Measurements from ENCODE around the gene SPRY4. TPM values are rescaled to one million over a fixed set of nuclear protein-coding genes. Genes with fewer than 3 reads are reported as not detected.

The SPRY4 gene
- total and polyA plus RNA-seq, 4 donors = 16.7 to 33.9 (median 23.2) TPM

DNA sequence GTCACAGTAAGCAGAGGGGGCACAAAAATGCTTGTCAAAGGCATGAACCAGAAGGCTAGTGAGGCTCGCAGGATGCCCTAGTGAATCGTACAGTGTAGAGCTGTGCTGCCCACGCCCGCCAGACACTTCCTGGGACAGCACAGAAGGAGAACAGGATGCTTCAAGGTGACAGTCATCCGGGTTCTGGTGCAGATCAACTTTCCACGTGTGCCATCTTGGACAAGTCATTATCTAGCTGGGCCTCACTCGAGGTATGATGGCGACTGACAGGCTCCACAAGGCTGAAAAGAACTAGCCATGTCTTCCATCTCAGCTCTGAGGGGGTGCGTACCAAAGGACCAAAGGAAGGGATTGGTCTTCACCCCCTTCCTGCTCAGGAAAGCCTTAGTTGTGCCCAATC, 14.0 kb downstream of the SPRY4 start:
- H3K4me3 ChIP-seq = no peak overlapping the region
- WGBS, 2 donors = 86 to 88% methylated on average over 9 of the region's 9 CpGs
- H3K4me1 ChIP-seq (ENCODE audit: control insufficient read depth in 5 of 5, insufficient read depth in 5 of 5, low read length in 5 of 5) = peaks cover 8 to 24% (median 14%) of the 10 kb centered on the region in 5 donors
- H3K9me3 ChIP-seq (ENCODE audit: control insufficient read depth in 4 of 4, insufficient read depth in 3 of 4, low read length in 3 of 4) = no peaks in the 10 kb centered on the region
- TF ChIP-seq, protein P1, sequence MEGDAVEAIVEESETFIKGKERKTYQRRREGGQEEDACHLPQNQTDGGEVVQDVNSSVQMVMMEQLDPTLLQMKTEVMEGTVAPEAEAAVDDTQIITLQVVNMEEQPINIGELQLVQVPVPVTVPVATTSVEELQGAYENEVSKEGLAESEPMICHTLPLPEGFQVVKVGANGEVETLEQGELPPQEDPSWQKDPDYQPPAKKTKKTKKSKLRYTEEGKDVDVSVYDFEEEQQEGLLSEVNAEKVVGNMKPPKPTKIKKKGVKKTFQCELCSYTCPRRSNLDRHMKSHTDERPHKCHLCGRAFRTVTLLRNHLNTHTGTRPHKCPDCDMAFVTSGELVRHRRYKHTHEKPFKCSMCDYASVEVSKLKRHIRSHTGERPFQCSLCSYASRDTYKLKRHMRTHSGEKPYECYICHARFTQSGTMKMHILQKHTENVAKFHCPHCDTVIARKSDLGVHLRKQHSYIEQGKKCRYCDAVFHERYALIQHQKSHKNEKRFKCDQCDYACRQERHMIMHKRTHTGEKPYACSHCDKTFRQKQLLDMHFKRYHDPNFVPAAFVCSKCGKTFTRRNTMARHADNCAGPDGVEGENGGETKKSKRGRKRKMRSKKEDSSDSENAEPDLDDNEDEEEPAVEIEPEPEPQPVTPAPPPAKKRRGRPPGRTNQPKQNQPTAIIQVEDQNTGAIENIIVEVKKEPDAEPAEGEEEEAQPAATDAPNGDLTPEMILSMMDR (IDR thresholded peaks at IDR 0.05; ENCODE audit: control extremely low read depth, extremely low read depth) = no peak
- H3K27ac ChIP-seq (ENCODE audit: low read depth in 1 of 2, low read length in 1 of 2) = peak overlapping the region in 1 of 2 donors; percentile 4
- H3K36me3 ChIP-seq (ENCODE audit: control insufficient read depth in 4 of 4, insufficient read depth in 4 of 4, low read length in 4 of 4) = peaks cover 0 to 34% (median 24%) of the 10 kb centered on the region in 4 donors
- H3K9ac ChIP-seq (ENCODE audit: insufficient read depth in 1 of 2, low read length in 2 of 2) = no peak overlapping the region
- DNase-seq (no peak), ATAC-seq (ENCODE audit: insufficient read depth, low FRiP score) (no peak)
- no peaks in the 10 kb centered on the region for H3K27me3 ChIP-seq (ENCODE audit: control insufficient read depth in 3 of 3, insufficient read depth in 3 of 3, low read length in 2 of 3)

DNA sequence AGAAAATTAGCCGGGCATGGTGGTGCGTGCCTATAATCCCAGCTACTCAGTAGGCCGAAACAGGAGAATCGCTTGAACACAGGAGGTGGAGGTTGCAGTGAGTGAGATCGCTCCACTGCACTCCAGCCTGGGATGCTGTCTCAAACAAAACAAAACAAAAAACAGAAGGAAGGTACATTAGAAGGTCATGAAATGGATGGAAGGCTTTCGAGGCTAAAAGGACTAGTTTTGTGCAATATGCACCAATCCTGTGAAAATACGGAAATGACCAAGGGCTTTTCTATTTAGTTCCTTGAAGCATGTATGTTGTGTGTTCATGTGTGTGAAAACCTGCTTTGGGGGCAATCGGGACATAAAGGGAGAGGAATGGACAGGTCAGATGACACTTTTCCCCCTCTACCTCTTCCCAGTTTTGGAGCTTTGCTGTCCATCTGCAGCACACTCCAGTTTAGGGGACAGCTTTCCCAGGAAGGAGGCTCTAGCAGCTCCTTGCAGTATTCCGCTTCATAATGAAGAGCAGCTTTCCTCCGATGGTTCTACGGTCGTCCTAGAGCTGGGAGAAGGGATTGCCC, 15.0 kb downstream of the SPRY4 start:
- 79 to 82% methylated on average over 12 of the region's 12 CpGs for WGBS, 2 donors
- Histone ChIP-seq H3K9ac (ENCODE audit: insufficient read depth in 1 of 2, low read length in 2 of 2) (no peak overlapping the region), H3K4me1 (ENCODE audit: control insufficient read depth in 5 of 5, insufficient read depth in 5 of 5, low read length in 5 of 5) (peaks cover 2 to 21% (median 14%) of the 10 kb centered on the region in 5 donors), H3K4me3 (no peak overlapping the region), H3K27ac (ENCODE audit: low read depth in 1 of 2, low read length in 1 of 2) (no peak overlapping the region), H3K9me3 (ENCODE audit: control insufficient read depth in 4 of 4, insufficient read depth in 3 of 4, low read length in 3 of 4) (no peaks in the 10 kb centered on the region), H3K27me3 (ENCODE audit: control insufficient read depth in 3 of 3, insufficient read depth in 3 of 3, low read length in 2 of 3) (no peaks in the 10 kb centered on the region), H3K36me3 (ENCODE audit: control insufficient read depth in 4 of 4, insufficient read depth in 4 of 4, low read length in 4 of 4) (peaks cover 0 to 33% (median 24%) of the 10 kb centered on the region in 4 donors)
- DNase-seq (no peak), ATAC-seq (ENCODE audit: insufficient read depth, low FRiP score) (no peak)
- TF ChIP-seq, protein P1 (IDR thresholded peaks at IDR 0.05; ENCODE audit: control extremely low read depth, extremely low read depth) = no peak

DNA sequence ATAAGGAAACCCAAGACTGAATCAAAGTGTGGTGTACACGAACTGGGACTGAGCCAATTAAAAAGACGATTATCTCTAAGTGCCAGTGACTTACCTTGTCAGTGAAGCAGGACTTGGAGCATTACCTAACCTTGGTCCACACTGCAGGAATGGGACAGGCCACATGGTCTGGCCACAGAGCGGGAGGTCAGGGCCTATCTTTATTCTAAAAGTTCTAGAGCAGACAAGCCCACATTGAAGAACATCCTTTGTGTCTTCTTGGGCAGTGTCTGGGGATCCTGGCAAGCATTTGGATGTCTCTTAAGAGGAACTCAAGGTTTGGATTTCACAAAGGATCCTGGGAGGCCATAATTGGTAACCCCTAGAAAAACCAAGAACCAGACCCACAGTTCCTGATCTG, 16.5 kb downstream of the SPRY4 start:
- H3K4me3 ChIP-seq = no peak overlapping the region
- WGBS, 2 donors = 85 to 99% methylated on average over 3 of the region's 3 CpGs
- no peaks in the 10 kb centered on the region for H3K9me3 ChIP-seq (ENCODE audit: control insufficient read depth in 4 of 4, insufficient read depth in 3 of 4, low read length in 3 of 4)
- DNase-seq = no peak
- no peak overlapping the region for H3K27ac ChIP-seq (ENCODE audit: low read depth in 1 of 2, low read length in 1 of 2)
- no peak overlapping the region for H3K9ac ChIP-seq (ENCODE audit: insufficient read depth in 1 of 2, low read length in 2 of 2)
- TF ChIP-seq, protein P1 (IDR thresholded peaks at IDR 0.05; ENCODE audit: control extremely low read depth, extremely low read depth) = no peak
- peaks cover 0 to 22% (median 17%) of the 10 kb centered on the region in 4 donors for H3K36me3 ChIP-seq (ENCODE audit: control insufficient read depth in 4 of 4, insufficient read depth in 4 of 4, low read length in 4 of 4)
- peaks cover 0 to 19% (median 10%) of the 10 kb centered on the region in 5 donors for H3K4me1 ChIP-seq (ENCODE audit: control insufficient read depth in 5 of 5, insufficient read depth in 5 of 5, low read length in 5 of 5)
- no peaks in the 10 kb centered on the region for H3K27me3 ChIP-seq (ENCODE audit: control insufficient read depth in 3 of 3, insufficient read depth in 3 of 3, low read length in 2 of 3)
- ATAC-seq (ENCODE audit: insufficient read depth, low FRiP score) = no peak
